Measurements from ENCODE around the gene NOL12.

The NOL12 gene

DNA sequence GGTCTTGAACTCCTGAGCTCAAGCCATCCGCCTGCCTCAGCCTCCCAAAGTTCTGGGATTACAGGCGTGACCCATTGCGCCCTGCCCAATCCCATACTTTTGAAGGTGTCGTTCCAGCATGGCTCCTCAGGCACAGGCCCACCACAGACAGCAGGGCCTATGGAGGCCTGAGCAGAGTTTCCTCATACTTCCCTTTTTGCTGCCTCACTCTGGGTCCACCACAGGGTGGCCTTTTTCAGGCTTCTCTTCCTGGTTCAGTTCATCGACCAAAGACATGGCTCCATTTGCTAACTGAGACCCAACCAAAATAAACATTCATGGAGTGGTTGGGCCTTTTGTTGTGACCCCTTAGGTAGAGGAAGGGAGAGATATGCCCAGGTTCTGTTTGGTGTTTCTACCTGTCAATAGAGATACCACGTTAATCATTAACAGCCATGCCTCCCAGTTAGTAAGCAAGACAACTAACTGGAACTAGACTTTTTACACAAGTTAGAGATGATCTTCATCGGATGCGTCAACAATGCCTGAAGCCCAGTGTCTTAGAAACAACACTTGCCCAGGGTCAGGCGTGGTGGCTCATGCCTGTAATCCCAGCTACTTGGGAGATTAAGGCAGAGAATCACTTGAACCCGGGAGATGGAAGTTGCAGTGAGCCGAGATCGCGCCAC, 45.8 kb downstream of the NOL12 start:
- Histone ChIP-seq H3K27ac (ENCODE audit: low read length) (no peak overlapping the region), H3K4me1 (ENCODE audit: control insufficient read depth, low read depth, low read length) (no peaks in the 10 kb centered on the region), H3K4me3 (ENCODE audit: low read length) (no peak overlapping the region), H3K9ac (ENCODE audit: low read length) (no peak overlapping the region), H3K27me3 (ENCODE audit: control insufficient read depth, insufficient read depth, low read length) (peaks cover 21% of the 10 kb centered on the region), H3K9me3 (ENCODE audit: control insufficient read depth, low read depth, low read length) (no peaks in the 10 kb centered on the region), H3K36me3 (ENCODE audit: control insufficient read depth, low read depth, low read length) (no peaks in the 10 kb centered on the region)

DNA sequence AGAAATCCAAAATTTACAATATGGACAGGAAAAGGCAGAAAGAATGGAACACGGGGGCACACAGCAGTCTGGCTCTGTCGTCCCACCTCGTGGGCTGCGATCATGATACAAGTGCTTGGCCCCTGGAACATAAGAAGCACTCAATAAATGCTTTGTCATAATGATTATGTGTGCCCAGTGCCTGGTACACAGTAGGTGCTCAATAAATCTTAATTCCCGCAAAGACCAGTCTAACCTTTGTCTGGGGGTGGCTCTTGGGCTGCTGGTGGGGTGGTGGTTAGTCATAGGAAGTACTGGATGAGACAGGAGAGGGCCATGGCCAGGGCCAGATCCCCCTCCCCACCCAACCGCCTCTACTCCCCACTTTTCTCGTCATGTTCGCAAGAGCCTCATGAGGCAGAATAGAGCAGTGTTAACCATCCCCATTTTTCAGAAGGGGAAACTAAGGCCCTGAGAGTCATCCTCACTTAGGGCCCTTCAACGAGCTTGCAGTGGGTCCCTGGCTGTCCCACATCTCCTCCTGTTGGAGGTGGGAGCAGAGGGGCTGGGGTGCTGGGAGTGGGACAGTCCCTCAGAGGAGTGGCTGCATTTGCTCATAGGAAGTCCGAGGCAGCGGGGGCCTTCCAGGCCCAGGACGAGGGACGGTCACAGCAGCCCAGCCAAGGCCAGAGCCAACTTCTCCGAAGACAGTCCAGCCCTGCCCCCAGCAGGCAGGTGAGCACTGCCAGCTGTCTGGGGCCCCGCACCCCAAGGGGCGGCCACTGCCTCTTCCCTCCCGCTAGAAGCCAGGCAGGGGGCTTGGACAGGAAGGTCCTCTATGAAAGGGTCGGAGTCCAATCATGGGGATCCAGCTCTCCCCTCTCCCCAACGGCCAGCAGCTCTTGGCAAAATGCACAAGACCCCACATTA, 46.8 kb downstream of the NOL12 start:
- H3K4me1 ChIP-seq (ENCODE audit: control insufficient read depth, low read depth, low read length), result no peaks in the 10 kb centered on the region
- H3K27me3 ChIP-seq (ENCODE audit: control insufficient read depth, insufficient read depth, low read length), result peaks cover 28% of the 10 kb centered on the region
- H3K27ac ChIP-seq (ENCODE audit: low read length), result no peak overlapping the region
- no peak overlapping the region for H3K4me3 ChIP-seq (ENCODE audit: low read length)
- H3K9me3 ChIP-seq (ENCODE audit: control insufficient read depth, low read depth, low read length), result no peaks in the 10 kb centered on the region
- no peak overlapping the region for H3K9ac ChIP-seq (ENCODE audit: low read length)
- H3K36me3 ChIP-seq (ENCODE audit: control insufficient read depth, low read depth, low read length), result no peaks in the 10 kb centered on the region

DNA sequence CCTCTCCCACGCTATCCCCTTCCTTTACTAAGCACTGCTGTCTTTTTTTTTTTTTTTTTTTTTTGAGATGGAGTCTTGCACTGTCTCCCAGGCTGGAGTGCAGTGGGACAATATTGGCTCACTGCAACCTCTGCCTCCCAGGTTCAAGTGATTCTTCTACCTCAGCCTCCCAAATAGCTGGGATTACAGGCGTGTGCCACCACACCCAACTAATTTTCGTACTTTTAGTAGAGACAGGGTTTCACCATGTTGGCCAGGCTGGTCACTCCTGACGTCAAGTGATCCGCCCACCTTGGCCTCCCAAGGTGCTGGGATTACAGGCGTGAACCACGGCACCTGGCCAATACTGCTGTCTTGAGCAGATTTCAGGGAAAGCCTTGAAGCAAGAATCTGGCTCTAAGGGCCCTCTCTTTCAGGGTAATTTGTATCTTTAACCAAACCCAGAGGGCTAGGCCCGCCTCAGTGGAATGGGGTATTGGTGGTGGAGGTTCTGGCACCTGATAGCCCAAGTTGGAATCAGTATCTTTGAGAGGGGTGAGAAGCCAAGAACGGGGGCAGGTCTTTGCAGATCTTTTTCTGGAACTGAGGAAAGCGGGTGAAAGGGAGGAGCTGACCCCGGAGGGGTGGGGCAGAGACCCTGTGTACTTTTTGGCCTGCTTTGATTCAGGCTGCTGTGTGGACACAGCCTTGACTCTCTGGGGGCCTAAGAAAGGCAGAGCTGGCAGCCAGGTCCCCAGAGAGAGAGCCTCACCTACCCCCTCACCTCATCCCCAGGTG, 47.7 kb downstream of the NOL12 start:
- no peaks in the 10 kb centered on the region for H3K4me1 ChIP-seq (ENCODE audit: control insufficient read depth, low read depth, low read length)
- H3K27ac ChIP-seq (ENCODE audit: low read length), result no peak overlapping the region
- H3K27me3 ChIP-seq (ENCODE audit: control insufficient read depth, insufficient read depth, low read length), result peaks cover 37% of the 10 kb centered on the region
- H3K36me3 ChIP-seq (ENCODE audit: control insufficient read depth, low read depth, low read length), result no peaks in the 10 kb centered on the region
- no peaks in the 10 kb centered on the region for H3K9me3 ChIP-seq (ENCODE audit: control insufficient read depth, low read depth, low read length)
- no peak overlapping the region for H3K4me3 ChIP-seq (ENCODE audit: low read length)
- no peak overlapping the region for H3K9ac ChIP-seq (ENCODE audit: low read length)

GRCh38 chr22:37734402-37734700, 48.2 kb downstream of the NOL12 start:
- Histone ChIP-seq H3K36me3 (ENCODE audit: control insufficient read depth, low read depth, low read length) (no peaks in the 10 kb centered on the region), H3K9me3 (ENCODE audit: control insufficient read depth, low read depth, low read length) (no peaks in the 10 kb centered on the region), H3K4me3 (ENCODE audit: low read length) (no peak overlapping the region), H3K27me3 (ENCODE audit: control insufficient read depth, insufficient read depth, low read length) (peaks cover 40% of the 10 kb centered on the region), H3K4me1 (ENCODE audit: control insufficient read depth, low read depth, low read length) (no peaks in the 10 kb centered on the region), H3K27ac (ENCODE audit: low read length) (no peak overlapping the region), H3K9ac (ENCODE audit: low read length) (no peak overlapping the region)

- H3K27me3 ChIP-seq (ENCODE audit: control insufficient read depth, insufficient read depth, low read length), result peaks cover 40% of the 10 kb centered on the region
- no peak overlapping the region for H3K9ac ChIP-seq (ENCODE audit: low read length)
- H3K4me1 ChIP-seq (ENCODE audit: control insufficient read depth, low read depth, low read length), result no peaks in the 10 kb centered on the region
- no peaks in the 10 kb centered on the region for H3K36me3 ChIP-seq (ENCODE audit: control insufficient read depth, low read depth, low read length)
- H3K4me3 ChIP-seq (ENCODE audit: low read length), result no peak overlapping the region
- H3K9me3 ChIP-seq (ENCODE audit: control insufficient read depth, low read depth, low read length), result no peaks in the 10 kb centered on the region
- no peak overlapping the region for H3K27ac ChIP-seq (ENCODE audit: low read length)
Observed at GRCh38 chr22:37734964-37735451, 48.9 kb downstream of the NOL12 start.

GRCh38 chr22:37739035-37739434, 52.9 kb downstream of the NOL12 start:
- no peaks in the 10 kb centered on the region for H3K4me1 ChIP-seq (ENCODE audit: control insufficient read depth, low read depth, low read length)
- no peak overlapping the region for H3K9ac ChIP-seq (ENCODE audit: low read length)
- no peak overlapping the region for H3K4me3 ChIP-seq (ENCODE audit: low read length)
- no peaks in the 10 kb centered on the region for H3K36me3 ChIP-seq (ENCODE audit: control insufficient read depth, low read depth, low read length)
- H3K27ac ChIP-seq (ENCODE audit: low read length), result no peak overlapping the region
- no peaks in the 10 kb centered on the region for H3K9me3 ChIP-seq (ENCODE audit: control insufficient read depth, low read depth, low read length)
- H3K27me3 ChIP-seq (ENCODE audit: control insufficient read depth, insufficient read depth, low read length), result peaks cover 53% of the 10 kb centered on the region

DNA sequence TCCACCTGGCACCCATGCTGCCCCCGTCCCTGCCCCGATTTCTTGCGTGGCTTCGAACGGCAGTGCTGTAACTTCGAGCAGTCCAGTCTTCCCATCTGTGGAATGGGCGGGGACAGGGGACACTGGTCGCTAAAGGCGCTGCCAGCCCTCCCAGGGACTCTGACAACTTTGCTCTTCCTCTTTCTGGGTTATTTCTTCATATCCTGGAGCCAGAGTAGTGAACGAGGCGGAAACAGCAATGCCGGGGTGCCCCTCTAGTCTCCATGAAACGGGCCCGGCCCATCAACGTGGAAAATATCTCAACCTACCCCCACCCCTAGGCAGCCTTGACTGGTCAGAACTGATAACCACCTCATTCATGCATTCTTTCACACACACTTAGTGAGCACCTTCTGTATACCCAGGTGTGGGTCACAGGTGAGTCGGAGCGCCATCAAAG, 53.5 kb downstream of the NOL12 start:
- no peak overlapping the region for H3K27ac ChIP-seq (ENCODE audit: low read length)

GRCh38 chr22:37740455-37741311, 54.5 kb downstream of the NOL12 start:
- H3K27ac ChIP-seq (ENCODE audit: low read length), result no peak overlapping the region

More for the DNA sequence above, 53.5 kb downstream of the NOL12 start:
- Histone ChIP-seq H3K9ac (ENCODE audit: low read length) (no peak overlapping the region), H3K27me3 (ENCODE audit: control insufficient read depth, insufficient read depth, low read length) (peaks cover 54% of the 10 kb centered on the region), H3K9me3 (ENCODE audit: control insufficient read depth, low read depth, low read length) (no peaks in the 10 kb centered on the region), H3K4me1 (ENCODE audit: control insufficient read depth, low read depth, low read length) (no peaks in the 10 kb centered on the region), H3K36me3 (ENCODE audit: control insufficient read depth, low read depth, low read length) (no peaks in the 10 kb centered on the region), H3K4me3 (ENCODE audit: low read length) (no peak overlapping the region)

DNA sequence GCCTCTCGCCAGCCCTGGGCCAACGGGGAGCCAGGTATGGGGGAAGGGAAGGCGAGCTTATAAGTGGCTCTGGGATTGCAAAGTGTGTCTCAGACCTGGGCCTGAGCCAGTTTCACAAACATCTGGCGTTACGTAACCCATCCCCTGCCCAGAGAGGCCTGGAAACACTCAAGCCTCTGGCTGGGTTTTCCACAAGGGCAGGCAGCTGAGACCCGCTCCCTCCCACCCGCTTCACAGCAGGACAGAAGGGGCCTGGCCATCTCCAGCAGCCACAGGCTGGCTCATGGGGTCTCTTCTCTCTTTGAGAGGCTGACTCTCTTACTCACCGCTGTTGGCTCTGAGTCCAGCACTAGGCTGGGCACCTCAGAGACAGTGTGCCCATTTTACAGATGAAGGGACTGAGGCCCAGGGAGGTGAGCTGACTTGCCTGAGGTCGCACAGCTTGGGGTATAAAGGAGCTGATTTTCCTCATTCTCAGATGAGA, 55.2 kb downstream of the NOL12 start:
- Histone ChIP-seq H3K27me3 (ENCODE audit: control insufficient read depth, insufficient read depth, low read length) (peaks cover 53% of the 10 kb centered on the region), H3K4me1 (ENCODE audit: control insufficient read depth, low read depth, low read length) (peaks cover 3% of the 10 kb centered on the region), H3K9ac (ENCODE audit: low read length) (no peak overlapping the region), H3K27ac (ENCODE audit: low read length) (no peak overlapping the region), H3K36me3 (ENCODE audit: control insufficient read depth, low read depth, low read length) (no peaks in the 10 kb centered on the region), H3K9me3 (ENCODE audit: control insufficient read depth, low read depth, low read length) (no peaks in the 10 kb centered on the region), H3K4me3 (ENCODE audit: low read length) (no peak overlapping the region)

More at GRCh38 chr22:37740455-37741311, 54.5 kb downstream of the NOL12 start:
- Histone ChIP-seq H3K9me3 (ENCODE audit: control insufficient read depth, low read depth, low read length) (no peaks in the 10 kb centered on the region), H3K4me3 (ENCODE audit: low read length) (no peak overlapping the region), H3K36me3 (ENCODE audit: control insufficient read depth, low read depth, low read length) (no peaks in the 10 kb centered on the region), H3K27me3 (ENCODE audit: control insufficient read depth, insufficient read depth, low read length) (peaks cover 59% of the 10 kb centered on the region), H3K4me1 (ENCODE audit: control insufficient read depth, low read depth, low read length) (peaks cover 3% of the 10 kb centered on the region), H3K9ac (ENCODE audit: low read length) (no peak overlapping the region)

- Histone ChIP-seq H3K4me3 (ENCODE audit: low read length) (no peak overlapping the region), H3K36me3 (ENCODE audit: control insufficient read depth, low read depth, low read length) (no peaks in the 10 kb centered on the region), H3K27ac (ENCODE audit: low read length) (no peak overlapping the region), H3K9ac (ENCODE audit: low read length) (no peak overlapping the region), H3K9me3 (ENCODE audit: control insufficient read depth, low read depth, low read length) (no peaks in the 10 kb centered on the region), H3K27me3 (ENCODE audit: control insufficient read depth, insufficient read depth, low read length) (peaks cover 44% of the 10 kb centered on the region), H3K4me1 (ENCODE audit: control insufficient read depth, low read depth, low read length) (peaks cover 5% of the 10 kb centered on the region)
Observed at GRCh38 chr22:37742376-37743171, 56.4 kb downstream of the NOL12 start.

All from iPS-18a (cell line).